Osteoblast (primary cell): Measurements from ENCODE around the gene SRRT. TPM values are rescaled to one million over a fixed set of nuclear protein-coding genes. Genes with fewer than 3 reads are reported as not detected.

ENCODE experiments used
- DNase-seq: peaks from one replicate; pipeline ENCODE4 v3.0.0; 2011; ENCODE audit warnings: low spot score, mixed read lengths; ENCODE audit not compliant: insufficient read length; ENCODE audit errors: missing footprints
- H2AFZ ChIP-seq: 2 replicates; pipeline ENCODE4 v1.6.0; 2011; ENCODE audit warnings: mild to moderate bottlenecking, low read length
- H3K27ac ChIP-seq: 2 replicates; pipeline ENCODE4 v1.5.1; 2011; ENCODE audit warnings: mild to moderate bottlenecking, low read depth, low read length, moderate library complexity
- H3K27me3 ChIP-seq: 2 replicates; pipeline ENCODE4 v1.6.0; 2012; ENCODE audit warnings: mild to moderate bottlenecking, control low read depth, inconsistent platforms, low read length, moderate library complexity; ENCODE audit not compliant: insufficient read depth
- H3K36me3 ChIP-seq: 2 replicates; pipeline ENCODE4 v1.5.1; 2011; ENCODE audit warnings: mild to moderate bottlenecking, low read length, control low read depth, moderate library complexity; ENCODE audit not compliant: insufficient read depth
- H3K4me1 ChIP-seq: 2 replicates; pipeline ENCODE4 v1.5.1; 2011; ENCODE audit warnings: mild to moderate bottlenecking, low read length, control low read depth, moderate library complexity; ENCODE audit not compliant: insufficient read depth
- H3K4me2 ChIP-seq: 2 replicates; pipeline ENCODE4 v1.6.0; 2011; ENCODE audit warnings: mild to moderate bottlenecking, low read length; ENCODE audit not compliant: insufficient read depth
- H3K4me3 ChIP-seq: fragments of 200-600 bp; sonication (generic); 3 replicates; pipeline ENCODE4 v1.5.1; 2012; ENCODE audit warnings: mild to moderate bottlenecking, low read length, inconsistent platforms; ENCODE audit not compliant: insufficient read depth
- H3K79me2 ChIP-seq: 2 replicates; pipeline ENCODE4 v1.6.0; 2012; ENCODE audit warnings: mild to moderate bottlenecking, low read length, control low read depth, inconsistent platforms; ENCODE audit not compliant: insufficient read depth
- H3K9me3 ChIP-seq: 2 replicates; pipeline ENCODE4 v1.5.1; 2011; ENCODE audit warnings: low read depth, low read length, control low read depth
- H4K20me1 ChIP-seq: 2 replicates; pipeline ENCODE4 v1.6.0; 2012; ENCODE audit warnings: mild to moderate bottlenecking, low read length, control low read depth; ENCODE audit not compliant: insufficient read depth
- CTCF ChIP-seq: IDR thresholded peaks from 2 replicates; pipeline ENCODE4 v1.5.1; 2011; ENCODE audit warnings: mild to moderate bottlenecking, low read depth, low read length, moderate library complexity; ENCODE audit errors: extremely low read depth
- total RNA-seq: library from RNA; depleted of rRNA; stranded (reverse); fragments of >200 nt; gene quantifications from 2 replicates; pipeline ENCODE4 v1.2.3, GENCODE V29; 2012

Gene SRRT
- total RNA-seq, 1 donor, result 42.0 TPM

- H3K79me2 ChIP-seq, result peaks cover 7% of the 10 kb centered on the region
- no peak overlapping the region for H3K4me2 ChIP-seq
- H3K9me3 ChIP-seq, result no peaks in the 10 kb centered on the region
- no peak for DNase-seq
- no peak overlapping the region for H3K4me3 ChIP-seq
- H3K36me3 ChIP-seq, result peaks cover 8% of the 10 kb centered on the region
- no peaks in the 10 kb centered on the region for H3K27me3 ChIP-seq
- no peak for TF ChIP-seq CTCF
- no peak overlapping the region for H3K27ac ChIP-seq
- no peak overlapping the region for H2AFZ ChIP-seq
- peaks cover 10% of the 10 kb centered on the region for H3K4me1 ChIP-seq
- no peaks in the 10 kb centered on the region for H4K20me1 ChIP-seq
These were observed 18.0 kb upstream of the SRRT start for GRCh38 chr7:100856871-100857282.

GRCh38 chr7:100859856-100860255, 15.0 kb upstream of the SRRT start:
- Histone ChIP-seq H4K20me1 (no peaks in the 10 kb centered on the region), H3K27me3 (no peaks in the 10 kb centered on the region), H3K27ac (no peak overlapping the region), H3K79me2 (peaks cover 3% of the 10 kb centered on the region), H3K4me3 (no peak overlapping the region), H3K4me1 (peaks cover 5% of the 10 kb centered on the region), H3K9me3 (no peaks in the 10 kb centered on the region), H3K36me3 (peaks cover 13% of the 10 kb centered on the region), H2AFZ (no peak overlapping the region), H3K4me2 (no peak overlapping the region)
- no peak for DNase-seq
- no peak for TF ChIP-seq CTCF

DNA sequence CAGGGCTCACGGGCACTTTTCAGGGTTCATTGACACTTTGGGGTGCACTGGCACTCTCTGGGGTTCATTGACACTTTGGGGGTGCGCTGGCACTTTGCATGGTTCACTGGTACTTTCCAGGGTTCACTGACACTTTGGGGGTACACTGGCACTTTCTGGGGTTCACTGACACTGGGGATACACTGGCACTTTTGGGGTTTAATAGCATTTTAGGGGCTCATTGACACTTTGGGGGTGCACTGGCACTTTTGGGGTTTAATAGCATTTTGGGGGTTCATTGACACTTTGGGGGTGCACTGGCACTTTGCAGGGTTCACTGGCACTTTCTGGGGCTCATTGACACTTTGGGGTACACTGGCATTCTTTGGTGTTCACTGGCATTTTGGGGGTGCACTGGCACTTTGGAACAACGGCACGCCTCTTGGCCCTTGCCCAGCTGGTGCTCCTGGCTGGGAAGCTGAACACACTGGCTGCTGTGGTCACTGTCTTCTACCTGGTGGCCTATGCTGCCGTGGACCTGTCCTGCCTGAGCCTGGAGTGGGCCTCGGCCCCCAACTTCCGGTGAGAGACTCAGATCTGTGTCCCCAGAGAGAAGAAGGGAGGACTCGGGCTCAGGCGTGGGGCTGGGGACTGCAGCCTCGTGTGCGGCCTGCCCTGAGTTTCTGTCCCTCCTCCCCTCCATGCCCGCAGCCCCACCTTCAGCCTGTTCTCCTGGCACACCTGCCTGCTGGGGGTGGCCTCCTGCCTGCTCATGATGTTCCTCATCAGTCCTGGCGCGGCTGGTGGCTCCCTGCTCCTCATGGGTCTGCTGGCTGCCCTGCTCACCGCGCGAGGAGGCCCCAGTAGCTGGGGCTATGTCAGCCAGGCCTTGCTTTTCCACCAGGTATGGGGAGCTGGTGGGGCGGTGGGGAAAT, 13.9 kb upstream of the SRRT start:
- no peak overlapping the region for H2AFZ ChIP-seq
- peak; percentile 81 for DNase-seq
- H3K36me3 ChIP-seq, result peaks cover 9% of the 10 kb centered on the region
- no peak overlapping the region for H3K4me3 ChIP-seq
- H3K9me3 ChIP-seq, result no peaks in the 10 kb centered on the region
- no peaks in the 10 kb centered on the region for H3K79me2 ChIP-seq
- no peak overlapping the region for H3K4me2 ChIP-seq
- H3K27me3 ChIP-seq, result no peaks in the 10 kb centered on the region
- H3K4me1 ChIP-seq, result peaks cover 13% of the 10 kb centered on the region
- H3K27ac ChIP-seq, result no peak overlapping the region
- H4K20me1 ChIP-seq, result no peaks in the 10 kb centered on the region
- TF ChIP-seq CTCF, result no peak

GRCh38 chr7:100861616-100861985, 13.3 kb upstream of the SRRT start:
- Histone ChIP-seq H3K9me3 (no peaks in the 10 kb centered on the region), H3K27ac (no peak overlapping the region), H3K4me2 (no peak overlapping the region), H3K36me3 (peaks cover 9% of the 10 kb centered on the region), H2AFZ (no peak overlapping the region), H3K79me2 (no peaks in the 10 kb centered on the region), H3K4me3 (no peak overlapping the region), H4K20me1 (no peaks in the 10 kb centered on the region), H3K27me3 (no peaks in the 10 kb centered on the region), H3K4me1 (peaks cover 16% of the 10 kb centered on the region)
- DNase-seq, result peak; percentile 35
- no peak for TF ChIP-seq CTCF
